Stimulated activated CD8-positive, alpha-beta memory T cell treated with anti-CD3 and anti-CD28 coated beads, Interleukin-7, amount 100 ng/mL, for 24 hours (primary cell): ENCODE measurements around the gene BRSK2.
"Not testable (repeated sequence)": the region's sequence is repeated elsewhere in the genome, so short reads cannot be mapped to it uniquely, and the experiment has no call there.

Experiments used
- DNase-seq: peaks from one replicate; pipeline ENCODE4 v3.0.0-alpha.2; 2020; ENCODE audit warnings: low read depth

BRSK2 gene

GRCh38 chr11:1409852-1410125 lies 20.1 kb downstream of the BRSK2 start:
- DNase-seq = not testable (repeated sequence)

DNA sequence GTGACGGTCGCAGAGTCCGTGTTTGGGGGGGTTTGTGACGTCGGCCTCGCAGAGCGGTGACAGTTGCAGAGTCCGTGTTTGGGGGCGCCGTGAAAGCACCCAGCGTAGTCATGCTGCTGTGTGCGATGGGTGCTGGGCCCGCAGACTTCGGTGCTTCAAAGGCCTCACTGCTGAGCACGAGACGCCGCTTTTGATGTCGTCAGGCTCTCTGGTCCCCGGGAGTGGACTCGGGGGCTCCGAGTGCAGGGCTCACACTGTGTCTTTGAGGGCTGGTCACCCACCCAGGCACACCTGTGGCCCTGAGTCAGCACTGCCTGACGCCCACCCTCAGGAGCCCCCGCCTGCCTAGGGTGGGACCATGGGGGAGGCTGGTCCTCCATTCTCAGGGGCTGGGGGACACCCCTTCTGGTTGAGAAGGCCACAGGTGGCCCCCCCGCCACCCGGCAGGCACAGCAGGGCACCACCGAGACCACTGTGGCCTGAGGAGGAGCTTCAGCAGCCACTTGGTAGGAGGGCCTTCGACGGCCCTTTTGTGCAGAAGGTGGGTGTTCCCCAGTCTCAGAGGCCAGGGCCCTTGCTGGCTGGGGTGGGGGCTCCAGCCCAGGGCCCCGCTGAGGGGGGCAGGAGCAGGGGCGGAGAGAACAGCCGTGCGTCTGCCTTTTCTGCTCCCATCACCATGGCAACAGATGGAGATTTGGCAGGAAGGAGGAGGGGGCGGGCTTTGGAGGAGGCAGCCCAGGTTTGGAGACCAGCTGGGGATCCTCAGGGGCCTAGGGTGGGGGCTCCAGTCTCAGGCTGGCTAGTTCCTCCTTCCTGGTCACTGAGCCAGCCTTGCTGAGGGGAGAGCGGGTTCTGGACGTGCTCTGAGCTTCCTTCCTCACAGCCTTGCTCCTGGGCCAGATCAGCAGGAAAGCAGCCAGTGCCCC lies 20.9 kb downstream of the BRSK2 start:
- no peak for DNase-seq

DNA sequence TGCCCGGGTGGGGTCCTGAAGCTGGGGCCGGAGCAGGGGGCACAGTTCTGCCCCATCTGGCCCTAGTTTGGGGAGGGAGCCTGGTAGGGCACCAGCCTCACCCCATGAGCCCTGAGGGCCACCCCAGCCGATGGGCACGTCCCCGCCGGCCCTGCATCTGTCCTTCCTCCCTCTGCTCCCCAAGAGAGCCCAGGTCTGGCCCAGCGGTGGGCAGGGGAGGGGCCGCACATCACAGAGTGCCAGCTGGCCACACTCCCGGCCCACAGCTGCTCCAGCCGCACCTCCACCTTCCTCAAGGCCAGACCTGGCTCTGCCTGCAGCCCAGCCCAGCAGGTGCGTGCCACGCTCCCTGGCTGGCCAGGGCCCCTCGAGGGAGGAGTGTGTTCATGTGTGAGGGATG lies 21.6 kb downstream of the BRSK2 start:
- DNase-seq = no peak

DNA sequence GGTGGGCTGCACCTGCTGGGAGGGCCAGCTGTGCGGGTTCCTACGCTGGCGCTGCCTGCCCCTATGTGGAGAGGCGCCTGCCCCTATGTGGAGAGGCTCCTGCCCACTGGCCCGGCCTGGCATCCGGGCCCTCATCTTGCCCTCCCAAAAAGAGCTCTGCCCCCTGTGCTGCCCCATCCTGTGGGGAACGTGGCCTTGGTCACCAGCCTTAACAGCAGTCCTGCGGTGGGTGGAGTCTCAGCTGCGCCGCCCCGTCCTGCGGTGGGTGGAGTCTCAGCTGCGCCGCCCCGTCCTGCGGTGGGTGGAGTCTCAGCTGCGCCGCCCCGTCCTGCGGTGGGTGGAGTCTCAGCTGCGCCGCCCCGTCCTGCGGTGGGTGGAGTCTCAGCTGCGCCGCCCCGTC lies 22.0 kb downstream of the BRSK2 start:
- DNase-seq = not testable (repeated sequence)

GRCh38 chr11:1412377-1413095 lies 22.8 kb downstream of the BRSK2 start:
- no peak for DNase-seq

DNA sequence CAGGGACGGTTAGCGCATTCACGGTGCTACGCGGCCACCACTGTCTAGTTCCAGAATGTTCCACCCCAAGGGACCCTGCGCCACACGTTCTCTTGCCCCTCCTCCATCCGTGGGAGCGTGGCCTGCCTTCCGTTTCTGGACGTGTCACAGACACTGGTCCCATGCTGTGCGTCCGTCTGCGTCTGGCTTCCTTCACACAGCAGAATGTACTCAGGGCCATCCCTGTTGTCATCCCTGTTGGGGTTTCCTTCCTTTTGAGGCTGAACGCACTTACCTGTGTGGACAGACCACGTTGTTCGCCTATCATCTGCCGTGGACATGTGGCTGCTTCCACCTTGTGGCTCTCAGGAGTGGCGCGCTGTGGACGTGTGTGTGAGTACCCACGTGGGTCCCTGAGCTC lies 24.9 kb downstream of the BRSK2 start:
- DNase-seq = no peak

DNA sequence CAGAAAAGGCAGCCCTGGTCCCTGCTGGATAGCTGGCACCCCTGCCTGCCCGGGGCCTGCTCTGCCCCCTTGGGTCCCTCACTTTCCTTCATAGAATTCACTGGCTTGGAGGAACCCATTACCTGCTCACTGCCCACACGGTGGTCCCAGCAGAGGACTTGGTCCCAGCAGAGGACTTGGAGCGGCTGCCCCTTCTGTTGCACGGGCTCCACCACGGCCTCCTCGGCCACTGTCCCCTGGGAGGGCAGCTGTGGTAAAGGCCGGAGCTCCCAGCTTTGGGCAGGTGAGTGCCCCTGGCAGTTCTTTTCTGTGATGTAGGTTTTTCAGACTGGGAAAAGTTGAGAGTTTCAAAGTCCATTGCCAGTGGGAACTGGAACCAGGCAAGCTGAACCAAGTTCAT lies 25.9 kb downstream of the BRSK2 start:
- DNase-seq = no peak

GRCh38 chr11:1418192-1418795 lies 28.6 kb downstream of the BRSK2 start:
- not testable (repeated sequence) for DNase-seq

- DNase-seq = no peak
These were observed 30.1 kb downstream of the BRSK2 start for GRCh38 chr11:1419811-1420210.

DNA sequence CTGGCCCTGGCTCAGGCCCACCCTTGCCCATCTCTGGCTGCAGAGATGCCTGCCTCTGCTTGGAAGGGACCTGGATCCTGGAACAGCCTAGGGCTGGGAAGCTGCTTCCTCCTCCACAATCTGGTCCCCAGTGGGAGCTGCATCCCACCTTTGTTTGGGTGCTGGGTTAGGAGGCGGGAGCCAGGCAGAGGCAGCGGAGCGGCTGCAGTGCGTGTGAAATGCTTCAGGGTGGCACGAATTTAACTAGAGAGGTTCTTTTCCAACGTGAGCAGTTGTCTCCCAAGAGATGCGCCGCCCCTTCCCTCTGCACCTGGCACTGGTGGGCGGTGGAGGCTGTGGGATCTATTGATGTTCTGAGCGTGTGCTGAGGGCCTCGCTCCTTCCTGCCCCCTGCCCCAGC lies 31.6 kb downstream of the BRSK2 start:
- DNase-seq = no peak

- DNase-seq = no peak
These were observed 32.7 kb downstream of the BRSK2 start for GRCh38 chr11:1422481-1422880.

DNA sequence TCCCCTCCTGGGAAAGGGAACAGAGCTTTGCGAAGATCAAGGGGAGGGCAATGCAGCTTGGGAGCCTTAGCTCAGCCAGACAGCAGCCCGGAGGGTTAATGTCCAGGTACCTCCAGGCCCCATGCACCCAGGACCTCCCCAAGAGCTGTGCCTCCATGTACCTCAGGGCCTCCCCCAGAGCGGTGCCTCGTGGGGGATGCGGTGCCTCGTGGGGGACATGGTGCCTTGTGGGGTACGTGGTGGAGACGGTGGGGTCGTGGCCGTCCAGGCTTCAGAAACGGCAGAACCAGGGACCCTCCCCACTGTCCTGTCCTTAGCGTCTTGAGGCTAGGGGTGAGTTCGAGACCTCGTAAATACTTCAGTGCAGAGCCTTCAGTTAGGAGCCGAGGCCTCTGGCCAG lies 33.2 kb downstream of the BRSK2 start:
- DNase-seq = no peak

GRCh38 chr11:1423406-1423805 lies 33.7 kb downstream of the BRSK2 start:
- DNase-seq = not testable (repeated sequence)

GRCh38 chr11:1425006-1425405 lies 35.3 kb downstream of the BRSK2 start:
- no peak for DNase-seq

- DNase-seq = no peak
These were observed 35.7 kb downstream of the BRSK2 start for GRCh38 chr11:1425439-1425838.

GRCh38 chr11:1428762-1429316 lies 39.1 kb downstream of the BRSK2 start:
- no peak for DNase-seq

DNA sequence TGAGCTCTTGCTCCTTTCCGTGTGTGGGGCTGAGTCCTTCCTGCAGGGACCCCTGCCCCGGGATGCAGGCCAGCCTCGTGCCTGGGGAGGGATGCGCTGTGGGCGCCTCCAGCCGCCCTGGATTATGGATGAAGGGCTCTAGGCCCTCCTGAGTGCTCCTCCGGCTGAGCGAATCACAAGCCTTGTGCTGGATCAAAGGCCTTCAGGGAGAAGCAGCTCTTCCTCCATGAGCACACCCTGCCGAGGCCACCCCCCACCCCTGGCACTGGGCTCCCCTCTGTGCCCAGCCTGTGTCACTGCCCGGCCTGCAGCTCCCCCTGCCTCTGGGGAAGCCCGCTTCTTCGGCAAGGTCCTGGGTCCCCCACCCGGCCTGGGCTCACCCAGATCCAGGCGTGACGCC lies 43.8 kb downstream of the BRSK2 start:
- no peak for DNase-seq

- DNase-seq = no peak
These were observed 44.4 kb downstream of the BRSK2 start for GRCh38 chr11:1433977-1434640.

DNA sequence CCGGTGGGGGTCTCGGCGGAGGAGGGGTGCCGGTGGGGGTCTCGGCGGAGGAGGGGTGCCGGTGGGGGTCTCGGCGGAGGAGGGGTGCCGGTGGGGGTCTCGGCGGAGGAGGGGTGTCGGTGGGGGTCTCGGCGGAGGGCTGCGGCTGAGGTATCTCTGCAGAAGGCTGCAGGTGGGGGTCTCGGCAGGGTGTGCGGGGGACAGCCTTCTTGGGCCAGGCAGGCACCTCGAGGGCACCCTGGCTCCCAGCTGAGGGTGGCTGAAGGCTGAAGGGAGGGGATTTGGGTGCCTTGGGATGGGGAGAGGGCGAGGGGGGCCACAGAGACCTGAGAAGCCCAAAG lies 45.7 kb downstream of the BRSK2 start:
- DNase-seq = not testable (repeated sequence)

GRCh38 chr11:1435820-1436467 lies 46.2 kb downstream of the BRSK2 start:
- DNase-seq = no peak

GRCh38 chr11:1436468-1437039 lies 46.8 kb downstream of the BRSK2 start:
- no peak for DNase-seq

GRCh38 chr11:1437500-1437899 lies 47.8 kb downstream of the BRSK2 start:
- no peak for DNase-seq
